Activated gamma-delta T cell treated with Interleukin-2 at 50 U/mL for 16 hours (primary cell): Measurements from ENCODE around the gene ANHX.

ENCODE experiments used
- DNase-seq: peaks from one replicate; pipeline ENCODE4 v3.0.0-alpha.2; 2020

ANHX gene

GRCh38 chr12:133202493-133203343 is 33.0 kb downstream of the ANHX start:
- DNase-seq = no peak

- no peak for DNase-seq
Observed at GRCh38 chr12:133201888-133202287, 33.8 kb downstream of the ANHX start.

- DNase-seq = no peak
Observed at GRCh38 chr12:133192847-133193246, 42.8 kb downstream of the ANHX start.

GRCh38 chr12:133190176-133190575 is 45.5 kb downstream of the ANHX start:
- no peak for DNase-seq

GRCh38 chr12:133181238-133181959 is 54.3 kb downstream of the ANHX start, which contains the start of gene ZNF268:
Gene ZNF268, plus strand, starts transcription at chr12:133181495. Its CDS starts 503 bp downstream, at chr12:133181998.
- DNase-seq = peak; percentile 88

GRCh38 chr12:133180669-133181068 is 55.0 kb downstream of the ANHX start:
- no peak for DNase-seq

GRCh38 chr12:133174901-133175300 is 60.8 kb downstream of the ANHX start:
- DNase-seq = no peak

GRCh38 chr12:133172491-133172890 is 63.2 kb downstream of the ANHX start:
- no peak for DNase-seq
